ENCODE measurements around the gene NDUFAF8.
A peak's percentile ranks its signal among the peaks of the same experiment; 100 is the strongest.

Gene NDUFAF8

GRCh38 chr17:81273698-81274470 is 34.8 kb downstream of the NDUFAF8 start:
- no peak for DNase-seq (ENCODE audit: low read depth in 3 of 3, low spot score in 1 of 3)

GRCh38 chr17:81274471-81274855 is 35.3 kb downstream of the NDUFAF8 start:
- DNase-seq (ENCODE audit: low read depth in 3 of 3, low spot score in 1 of 3), result no peak

- no peak for DNase-seq (ENCODE audit: low read depth in 3 of 3, low spot score in 1 of 3)
Observed at GRCh38 chr17:81276781-81277180, 37.7 kb downstream of the NDUFAF8 start.

- no peak for DNase-seq (ENCODE audit: low read depth in 3 of 3, low spot score in 1 of 3)
Observed at GRCh38 chr17:81277421-81277820, 38.3 kb downstream of the NDUFAF8 start.

GRCh38 chr17:81277946-81278693 is 39.0 kb downstream of the NDUFAF8 start:
- no peak for DNase-seq (ENCODE audit: low read depth in 3 of 3, low spot score in 1 of 3)

- no peak for DNase-seq (ENCODE audit: low read depth in 3 of 3, low spot score in 1 of 3)
Observed at GRCh38 chr17:81278831-81279230, 39.7 kb downstream of the NDUFAF8 start.

- DNase-seq (ENCODE audit: low read depth in 3 of 3, low spot score in 1 of 3), result no peak
Observed at GRCh38 chr17:81279278-81280275, 40.5 kb downstream of the NDUFAF8 start.

- DNase-seq (ENCODE audit: low read depth in 3 of 3, low spot score in 1 of 3), result no peak
Observed at GRCh38 chr17:81280571-81280970, 41.5 kb downstream of the NDUFAF8 start.

- DNase-seq (ENCODE audit: low read depth in 3 of 3, low spot score in 1 of 3), result no peak
Observed at GRCh38 chr17:81282141-81282540, 43.0 kb downstream of the NDUFAF8 start.

- DNase-seq (ENCODE audit: low read depth in 3 of 3, low spot score in 1 of 3), result no peak
Observed at GRCh38 chr17:81282876-81283275, 43.8 kb downstream of the NDUFAF8 start.

GRCh38 chr17:81285179-81285878 is 46.2 kb downstream of the NDUFAF8 start:
- DNase-seq (ENCODE audit: low read depth in 3 of 3, low spot score in 1 of 3), result peak; percentile 17 to 46 (median 30)

GRCh38 chr17:81285894-81286293 is 46.8 kb downstream of the NDUFAF8 start:
- DNase-seq (ENCODE audit: low read depth in 3 of 3, low spot score in 1 of 3), result no peak

GRCh38 chr17:81286491-81287145 is 47.5 kb downstream of the NDUFAF8 start:
- no peak for DNase-seq (ENCODE audit: low read depth in 3 of 3, low spot score in 1 of 3)

- DNase-seq (ENCODE audit: low read depth in 3 of 3, low spot score in 1 of 3), result no peak
Observed at GRCh38 chr17:81287152-81287551, 48.0 kb downstream of the NDUFAF8 start.

GRCh38 chr17:81287741-81288430 is 48.8 kb downstream of the NDUFAF8 start:
- DNase-seq (ENCODE audit: low read depth in 3 of 3, low spot score in 1 of 3), result no peak

GRCh38 chr17:81288715-81289114 is 49.6 kb downstream of the NDUFAF8 start:
- DNase-seq (ENCODE audit: low read depth in 3 of 3, low spot score in 1 of 3), result no peak

GRCh38 chr17:81289627-81290026 is 50.5 kb downstream of the NDUFAF8 start:
- DNase-seq (ENCODE audit: low read depth in 3 of 3, low spot score in 1 of 3), result no peak

GRCh38 chr17:81290230-81290629 is 51.1 kb downstream of the NDUFAF8 start:
- DNase-seq (ENCODE audit: low read depth in 3 of 3, low spot score in 1 of 3), result no peak
